Peyer's patch (tissue), 4 donors: ENCODE results near the gene SCFD2.

Source experiments
- CTCF ChIP-seq, 6 experiments: fragments of 450-650 bp in 4 of 6; fragments of 200-600 bp in 2 of 6; sonication (generic) in 1 of 6; IDR thresholded peaks; one replicate each; pipeline ENCODE4 v1.5.1; 2017 to 2019; ENCODE audit warnings: antibody characterized with exemption in 6 of 6, mild to moderate bottlenecking in 3 of 6, moderate library complexity in 1 of 6
- POLR2A ChIP-seq, 2 donors: fragments of 450-650 bp; IDR thresholded peaks; one replicate each; pipeline ENCODE4 v1.5.1; 2017; ENCODE audit warnings: antibody characterized with exemption in 2 of 2, mild to moderate bottlenecking in 2 of 2, moderate library complexity in 2 of 2

GRCh38 chr4:53013873-53014775 lies 351.7 kb downstream of the SCFD2 start:
- TF ChIP-seq CTCF (IDR thresholded peaks at IDR 0.05), result no peak
- TF ChIP-seq POLR2A (IDR thresholded peaks at IDR 0.05), result no peak
